ENCODE measurements around the gene QSER1. TPM values are rescaled to one million over a fixed set of nuclear protein-coding genes. Genes with fewer than 3 reads are reported as not detected.

Gene QSER1
- total RNA-seq, 6 donors from 2014 or later = 17.5 to 53.0 (median 23.1) TPM

DNA sequence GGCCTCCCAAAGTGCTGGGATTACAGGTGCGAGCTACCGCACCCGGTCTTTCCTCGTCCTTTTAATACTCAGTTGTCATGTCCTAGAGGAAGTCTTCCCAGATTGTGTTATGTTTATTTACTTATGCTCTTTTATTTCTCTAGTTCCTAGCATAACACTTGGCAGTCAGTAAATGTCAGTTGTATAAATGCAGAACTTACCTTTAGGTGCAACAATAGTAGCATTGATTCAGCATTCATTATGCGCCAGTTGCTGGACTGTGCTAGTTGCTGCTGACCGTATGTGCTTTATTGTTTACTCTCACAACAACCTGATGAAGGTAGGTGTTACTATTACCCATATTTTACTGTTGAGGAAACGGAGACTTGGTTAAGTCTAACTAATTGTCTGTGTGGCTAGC, 20.8 kb downstream of the QSER1 start:
- no peak for DNase-seq
- Histone ChIP-seq H3K27ac (no peak overlapping the region), H3K9me3 (no peaks in the 10 kb centered on the region), H3K4me3 (no peak overlapping the region), H3K36me3 (no peaks in the 10 kb centered on the region), H3K27me3 (no peaks in the 10 kb centered on the region), H3K4me1 (peaks cover 0 to 4% (median under 1%) of the 10 kb centered on the region in 4 donors)
- ATAC-seq (ENCODE audit: low FRiP score in 2 of 2) = no peak
- TF ChIP-seq POLR2AphosphoS5 (IDR thresholded peaks at IDR 0.05) (no peak), POLR2A (IDR thresholded peaks at IDR 0.05) (no peak)
- TF ChIP-seq, protein P1, sequence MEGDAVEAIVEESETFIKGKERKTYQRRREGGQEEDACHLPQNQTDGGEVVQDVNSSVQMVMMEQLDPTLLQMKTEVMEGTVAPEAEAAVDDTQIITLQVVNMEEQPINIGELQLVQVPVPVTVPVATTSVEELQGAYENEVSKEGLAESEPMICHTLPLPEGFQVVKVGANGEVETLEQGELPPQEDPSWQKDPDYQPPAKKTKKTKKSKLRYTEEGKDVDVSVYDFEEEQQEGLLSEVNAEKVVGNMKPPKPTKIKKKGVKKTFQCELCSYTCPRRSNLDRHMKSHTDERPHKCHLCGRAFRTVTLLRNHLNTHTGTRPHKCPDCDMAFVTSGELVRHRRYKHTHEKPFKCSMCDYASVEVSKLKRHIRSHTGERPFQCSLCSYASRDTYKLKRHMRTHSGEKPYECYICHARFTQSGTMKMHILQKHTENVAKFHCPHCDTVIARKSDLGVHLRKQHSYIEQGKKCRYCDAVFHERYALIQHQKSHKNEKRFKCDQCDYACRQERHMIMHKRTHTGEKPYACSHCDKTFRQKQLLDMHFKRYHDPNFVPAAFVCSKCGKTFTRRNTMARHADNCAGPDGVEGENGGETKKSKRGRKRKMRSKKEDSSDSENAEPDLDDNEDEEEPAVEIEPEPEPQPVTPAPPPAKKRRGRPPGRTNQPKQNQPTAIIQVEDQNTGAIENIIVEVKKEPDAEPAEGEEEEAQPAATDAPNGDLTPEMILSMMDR (IDR thresholded peaks at IDR 0.05) = no peak
- 82 to 88% methylated on average over 7 of the region's 7 CpGs for WGBS, 2 donors

DNA sequence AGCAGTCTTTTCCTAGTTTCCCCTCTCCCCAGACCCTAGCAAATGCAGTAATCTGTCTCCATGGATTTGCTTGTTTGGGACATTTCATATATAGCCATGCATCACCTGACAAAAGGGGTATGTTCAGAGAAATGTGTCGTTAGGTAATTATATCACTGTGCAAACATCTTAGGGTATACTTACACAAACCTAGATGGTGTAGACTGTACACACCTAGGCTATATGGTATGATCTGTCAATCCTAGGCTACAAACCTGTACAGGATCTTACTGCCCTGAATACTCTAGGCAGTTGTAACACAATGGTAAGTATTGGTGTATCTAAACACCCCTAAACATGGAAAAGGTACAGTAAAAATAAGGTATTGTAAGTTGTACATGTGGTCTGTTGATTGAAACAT, 23.8 kb downstream of the QSER1 start:
- DNase-seq (no peak), ATAC-seq (ENCODE audit: low FRiP score in 2 of 2) (no peak)
- WGBS, 2 donors = 83 to 94% methylated on average over 1 of the region's 1 CpG
- H3K9me3 ChIP-seq = no peaks in the 10 kb centered on the region
- no peak overlapping the region for H3K27ac ChIP-seq
- H3K36me3 ChIP-seq = no peaks in the 10 kb centered on the region
- peaks cover 0 to 5% (median 2%) of the 10 kb centered on the region in 4 donors for H3K4me1 ChIP-seq
- TF ChIP-seq, protein P1 (IDR thresholded peaks at IDR 0.05) = no peak
- no peak for TF ChIP-seq EP300 (IDR thresholded peaks at IDR 0.05)
- TF ChIP-seq POLR2AphosphoS5 (IDR thresholded peaks at IDR 0.05) = no peak
- TF ChIP-seq POLR2A (IDR thresholded peaks at IDR 0.05) = no peak
- no peak overlapping the region for H3K4me3 ChIP-seq
- H3K27me3 ChIP-seq = no peaks in the 10 kb centered on the region

DNA sequence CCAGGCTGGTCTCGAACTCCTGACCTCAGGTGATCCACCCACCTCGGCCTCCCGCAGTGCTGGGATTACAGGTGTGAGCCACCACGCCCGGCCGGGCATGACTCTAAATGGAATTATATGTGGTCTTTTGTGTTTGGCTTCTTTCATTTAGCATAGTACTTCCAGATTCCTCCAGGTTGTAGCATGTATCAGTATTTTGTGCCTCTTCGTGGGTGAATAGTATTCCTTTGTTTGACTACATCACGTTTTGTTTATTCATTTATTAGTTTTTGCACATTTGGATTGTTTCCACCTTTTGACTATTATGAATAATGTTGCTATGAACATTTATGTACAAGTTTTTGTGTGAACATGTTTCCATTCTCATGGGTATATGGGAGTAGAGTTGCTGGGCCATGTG, 24.4 kb downstream of the QSER1 start:
- TF ChIP-seq POLR2AphosphoS5 (IDR thresholded peaks at IDR 0.05) = no peak
- no peak for TF ChIP-seq EP300 (IDR thresholded peaks at IDR 0.05)
- TF ChIP-seq, protein P1 (IDR thresholded peaks at IDR 0.05) = no peak
- TF ChIP-seq POLR2A (IDR thresholded peaks at IDR 0.05) = no peak
- H3K36me3 ChIP-seq = no peaks in the 10 kb centered on the region
- H3K4me3 ChIP-seq = no peak overlapping the region
- H3K9me3 ChIP-seq = no peaks in the 10 kb centered on the region
- H3K27ac ChIP-seq = no peak overlapping the region
- no peaks in the 10 kb centered on the region for H3K27me3 ChIP-seq
- 96 to 97% methylated on average over 8 of the region's 8 CpGs for WGBS, 2 donors
- DNase-seq (no peak), ATAC-seq (ENCODE audit: low FRiP score in 2 of 2) (no peak)
- H3K4me1 ChIP-seq = peaks cover 0 to 5% (median 2%) of the 10 kb centered on the region in 4 donors

DNA sequence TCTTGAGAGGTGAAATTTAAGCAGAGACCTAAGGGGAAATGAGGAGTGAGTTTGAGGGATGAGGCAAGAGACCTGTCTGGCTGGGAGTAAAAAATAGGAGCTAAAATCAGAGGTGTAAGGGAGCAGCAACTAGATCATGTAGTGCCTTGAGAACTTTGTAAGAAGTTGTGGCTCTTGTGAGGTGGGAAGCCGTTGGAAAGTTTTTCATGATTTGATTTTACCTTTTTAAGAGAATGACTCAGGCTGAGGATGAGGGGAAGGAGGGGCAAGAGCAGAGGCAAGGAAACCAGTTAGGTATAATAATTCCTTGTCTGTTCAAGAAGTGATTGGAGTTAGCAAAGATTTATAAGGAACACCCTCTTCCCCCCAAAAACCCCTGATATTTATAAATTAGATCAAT, 25.8 kb downstream of the QSER1 start:
- H3K27me3 ChIP-seq = no peaks in the 10 kb centered on the region
- DNase-seq (no peak), ATAC-seq (ENCODE audit: low FRiP score in 2 of 2) (no peak)
- H3K4me1 ChIP-seq = peaks cover 0 to 5% (median 2%) of the 10 kb centered on the region in 4 donors
- TF ChIP-seq POLR2AphosphoS5 (IDR thresholded peaks at IDR 0.05) (no peak), EP300 (IDR thresholded peaks at IDR 0.05) (no peak), POLR2A (IDR thresholded peaks at IDR 0.05) (no peak)
- TF ChIP-seq, protein P1 (IDR thresholded peaks at IDR 0.05) = no peak
- WGBS, 2 donors = 54 to 78% methylated on average over 1 of the region's 1 CpG
- no peaks in the 10 kb centered on the region for H3K9me3 ChIP-seq
- H3K4me3 ChIP-seq = no peak overlapping the region
- no peaks in the 10 kb centered on the region for H3K36me3 ChIP-seq
- no peak overlapping the region for H3K27ac ChIP-seq

DNA sequence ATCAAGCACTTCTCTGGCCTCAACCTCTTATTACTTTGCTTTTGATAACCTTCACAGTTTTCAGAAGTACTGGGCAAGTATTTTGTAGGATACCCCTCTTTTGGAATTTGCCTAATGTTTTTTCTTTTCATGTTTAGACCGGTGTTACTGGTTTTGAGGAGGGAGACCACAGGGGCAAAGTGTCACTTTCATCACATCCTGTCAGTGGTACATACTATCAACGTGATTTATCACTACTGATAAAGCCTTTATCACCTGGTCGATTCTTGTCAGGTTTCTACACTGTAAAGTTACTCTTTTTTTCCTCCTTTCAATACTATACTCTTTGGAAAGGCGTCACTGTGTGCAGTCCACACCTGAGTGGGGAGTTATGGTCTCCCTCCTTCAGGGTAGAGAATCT, 26.7 kb downstream of the QSER1 start:
- ATAC-seq (ENCODE audit: low FRiP score in 2 of 2) = no peak
- Histone ChIP-seq H3K4me1 (peaks cover 0 to 5% (median 2%) of the 10 kb centered on the region in 4 donors), H3K4me3 (no peak overlapping the region), H3K9me3 (no peaks in the 10 kb centered on the region), H3K36me3 (no peaks in the 10 kb centered on the region), H3K27me3 (no peaks in the 10 kb centered on the region), H3K27ac (no peak overlapping the region)
- TF ChIP-seq POLR2A (IDR thresholded peaks at IDR 0.05) (no peak), EP300 (IDR thresholded peaks at IDR 0.05) (no peak), POLR2AphosphoS5 (IDR thresholded peaks at IDR 0.05) (no peak)
- TF ChIP-seq, protein P1 (IDR thresholded peaks at IDR 0.05) = no peak
- DNase-seq = no peak
- WGBS, 2 donors = 48 to 51% methylated on average over 4 of the region's 4 CpGs
